GM12878 (cell line): ENCODE data around the gene IFRD1. TPM values are rescaled to one million over a fixed set of nuclear protein-coding genes. Genes with fewer than 3 reads are reported as not detected.
A peak's percentile ranks its signal among the peaks of the same experiment; 100 is the strongest.
"Not testable (repeated sequence)": the region's sequence is repeated elsewhere in the genome, so short reads cannot be mapped to it uniquely, and the experiment has no call there.

Source experiments
- ATAC-seq: fragments of 200-7000 bp; cut with Tn5 transposase; 3 replicates; pipeline ENCODE4 v1.9.1; 2020; ENCODE audit warnings: mild to moderate bottlenecking, moderate library complexity
- BruUV-seq: library from RNA; stranded (reverse); fragments of 400-500 nt; replicated peaks from 2 replicates; lab custom pipeline; 2021; lab: Mats Ljungman, UMichigan
- CTCF ChIA-PET: fragments of 300-600 bp; sonication (Branson Sonifier 250); formaldehyde crosslinking; extraction: SDS; loops from one replicate; lab custom pipeline; 2021; ENCODE audit warnings: inconsistent platforms; lab: Yijun Ruan, JAX
- POLR2A ChIA-PET: fragments of 350-600 bp; formaldehyde crosslinking; extraction: SDS; loops from one replicate; lab custom pipeline; 2021; ENCODE audit warnings: inconsistent platforms; lab: Charles Lee
- RAD21 ChIA-PET: fragments of 300-600 bp; sonication (Branson Sonifier 250); formaldehyde crosslinking; loops from one replicate; lab custom pipeline; 2023; ENCODE audit warnings: antibody characterized with exemption; ENCODE audit not compliant: unreplicated experiment; lab: Charles Lee
- SMC1A ChIA-PET: fragments of 300-600 bp; sonication (Branson Sonifier 250); formaldehyde crosslinking; loops from one replicate; lab custom pipeline; 2023; ENCODE audit not compliant: unreplicated experiment, uncharacterized antibody; lab: Charles Lee
- DNase-seq: peaks from one replicate; pipeline ENCODE4 v3.0.0-alpha.2; 2011; ENCODE audit warnings: low read depth, low spot score
- FAIRE-seq: peaks from 3 replicates; lab custom pipeline; 2011; peaks lifted over from hg19 to GRCh38; lab: Jason Lieb, UNC
- H2AFZ ChIP-seq: 2 replicates; pipeline ENCODE4 v1.6.0; 2011; ENCODE audit warnings: low read depth, low read length, control low read depth; ENCODE audit not compliant: control insufficient read depth
- H3K27ac ChIP-seq: 2 replicates; pipeline ENCODE4 v1.5.1; 2011; ENCODE audit warnings: control low read depth; ENCODE audit not compliant: control insufficient read depth, insufficient read depth
- H3K27me3 ChIP-seq, 2 experiments: replicated peaks in 1 of 2; 2 replicates each; pipeline versions ENCODE4 v1.6.0 to v1.6.1; 2011; ENCODE audit warnings: low read length in 1 of 2; ENCODE audit not compliant: control insufficient read depth in 2 of 2, insufficient read depth in 2 of 2
- H3K36me3 ChIP-seq, 2 experiments: 2 replicates each; pipeline ENCODE4 v1.5.1; 2011; ENCODE audit warnings: low read length in 1 of 2; ENCODE audit not compliant: control insufficient read depth in 2 of 2, insufficient read depth in 2 of 2
- H3K4me1 ChIP-seq: 2 replicates; pipeline ENCODE4 v1.6.1; 2011; ENCODE audit warnings: mild to moderate bottlenecking, low read length, moderate library complexity, mixed read lengths; ENCODE audit not compliant: control insufficient read depth, insufficient read depth
- H3K4me2 ChIP-seq: 2 replicates; pipeline ENCODE4 v1.6.0; 2011; ENCODE audit warnings: control low read depth; ENCODE audit not compliant: control insufficient read depth, insufficient read depth
- H3K4me3 ChIP-seq: fragments of 200-600 bp; sonication (generic); 2 replicates; pipeline ENCODE4 v1.5.1; 2016
- H3K79me2 ChIP-seq: 2 replicates; pipeline ENCODE4 v1.6.0; 2011; ENCODE audit warnings: low read length; ENCODE audit not compliant: control insufficient read depth, insufficient read depth
- H3K9ac ChIP-seq: 2 replicates; pipeline ENCODE4 v1.8.0; 2011; ENCODE audit warnings: low read length, control low read depth, mixed read lengths; ENCODE audit not compliant: control insufficient read depth, insufficient read depth
- H3K9me3 ChIP-seq: replicated peaks from 3 replicates; pipeline ENCODE4 v1.5.1; 2011; ENCODE audit warnings: mild to moderate bottlenecking, low read length; ENCODE audit not compliant: control insufficient read depth, insufficient read depth
- H4K20me1 ChIP-seq: 2 replicates; pipeline ENCODE4 v1.6.0; 2011; ENCODE audit not compliant: control insufficient read depth, insufficient read depth
- CBX3 ChIP-seq: fragments of 200-600 bp; sonication (generic); IDR thresholded peaks from 2 replicates; pipeline ENCODE4 v1.6.1; 2016; ENCODE audit warnings: low read depth, borderline replicate concordance
- EED ChIP-seq: sonication (generic); IDR thresholded peaks from 2 replicates; pipeline ENCODE4 v1.6.1; 2016; ENCODE audit warnings: antibody characterized with exemption, low read depth
- MXI1 ChIP-seq: fragments of 150-350 bp; IDR thresholded peaks from 2 replicates; pipeline ENCODE4 v1.6.1; 2011; ENCODE audit warnings: low read depth, mild to moderate bottlenecking, inconsistent platforms, low read length, improper control_type of control experiment
- REST ChIP-seq: IDR thresholded peaks from 2 replicates; pipeline ENCODE4 v1.6.1; 2012; ENCODE audit warnings: mild to moderate bottlenecking, low read depth, low read length
- ZBTB40 ChIP-seq: fragments of 450-650 bp; IDR thresholded peaks from 2 replicates; pipeline ENCODE4 v1.6.1; 2016; ENCODE audit warnings: mild to moderate bottlenecking, moderate library complexity, borderline replicate concordance
- ZSCAN29 ChIP-seq: fragments of 450-650 bp; IDR thresholded peaks from 2 replicates; pipeline ENCODE4 v1.6.1; 2017; ENCODE audit warnings: mild to moderate bottlenecking, moderate library complexity
- WGBS: methylation state at CpG from one replicate; pipeline ENCODE4 v1.1.6; 2016; ENCODE audit warnings: low lambda C conversion rate; ENCODE audit not compliant: insufficient replicate concordance, insufficient coverage; ENCODE audit errors: missing lambda C conversion rate; 5-methylcytosine and 5-hydroxymethylcytosine counted together
- in situ Hi-C: fragments of 300-500 bp; cut with MboI; formaldehyde crosslinking; loops from 9 replicates; pipeline ENCODE4 v1.14.3; 2018; ENCODE audit warnings: mixed read lengths
- intact Hi-C: fragments of 100-400 bp; cut with micrococcal nuclease; formaldehyde crosslinking; loops from one replicate; pipeline ENCODE4 v1.14.2; 2022; ENCODE audit not compliant: unreplicated experiment
- polyA plus RNA-seq, 11 experiments: library from polyadenylated mRNA; depleted of rRNA in 4 of 11; unstranded in 6 of 11; stranded (reverse) in 5 of 11; fragments of >200 nt; fragmentation: Nextera tagmentation in 4 of 11; fragmentation: Illumina TruSeq in 1 of 11; extraction: Ambion mirVana in 4 of 11; extraction: Trizol in 1 of 11; gene quantifications; 1 replicate in 1 of 11; 2 replicates in 10 of 11; pipeline versions ENCODE4 v1.2.1 to v1.2.3, GENCODE V29; 2011 to 2016; ENCODE audit warnings: inconsistent platforms in 2 of 11, missing spikeins in 2 of 11, low read depth in 1 of 11
- total RNA-seq, 4 experiments: library from RNA; depleted of rRNA in 3 of 4; stranded (reverse); fragments of >200 nt in 3 of 4; fragmentation: Illumina TruSeq in 1 of 4; extraction: Trizol in 1 of 4; gene quantifications; 2 replicates each; pipeline versions ENCODE4 v1.2.1 to v1.2.3, GENCODE V29; 2013 to 2021

IFRD1 gene
- total and polyA plus RNA-seq, 10 of the 15 experiments (the other 5 are each of a cell fraction or from before 2014, with no cell fraction given), result 9.6 to 31.1 (median 19.9) TPM

GRCh38 chr7:112454191-112454590 lies 3.9 kb downstream of the IFRD1 start:
- H4K20me1 ChIP-seq, RAD21 ChIA-PET, BruUV-seq, H2AFZ ChIP-seq, ATAC-seq, H3K27me3 ChIP-seq, CTCF ChIA-PET, POLR2A ChIA-PET, H3K9ac ChIP-seq, DNase-seq, H3K4me1 ChIP-seq, H3K27ac ChIP-seq, SMC1A ChIA-PET, H3K4me3 ChIP-seq, FAIRE-seq, H3K9me3 ChIP-seq: not testable (repeated sequence)
- Histone ChIP-seq H3K79me2 (peaks cover 43% of the 10 kb centered on the region), H3K4me2 (0 out of 2 replicates have a peak overlapping the region, but pooled peaks have one; percentile 8), H3K36me3 (peaks cover 0 to 14% of the 10 kb centered on the region in 2 experiments; a peak in 1 of 4 replicates)
- in situ Hi-C loops, result loop anchor here (5.0 kb wide), 1 partner anchor 247 kb away; the partner anchor contains the start of genes DOCK4 and ZNF277
- 96% methylated on average over 6 of the region's 6 CpGs for WGBS
- intact Hi-C loops, result loop anchor here (5.0 to 10.0 kb wide), 3 partner anchors 318 to 899 kb away; partner anchors contain the start of gene SMIM30

- H3K4me2 ChIP-seq, result no peak overlapping the region
- ChIA-PET RAD21 (interaction anchor here (1.4 kb wide), 1 partner anchor 9 kb away, joined by 5 read pairs; the partner anchor contains the start of gene IFRD1), POLR2A (interaction anchor here (1.5 to 3.7 kb wide), 3 partner anchors 8 to 27 kb away, joined by 3 to 14 read pairs (median 12); partner anchors contain the start of gene IFRD1), SMC1A (interaction anchor here (0.9 to 2.7 kb wide), 3 partner anchors 8 to 255 kb away, joined by 3 to 13 read pairs (median 3); partner anchors contain the start of gene IFRD1), CTCF (interaction anchor here (0.7 to 2.0 kb wide), 2 partner anchors 8 to 67 kb away, joined by 3 to 5 read pairs; no protein-coding TSS in a partner anchor)
- peaks cover 4 to 29% of the 10 kb centered on the region in 2 experiments for H3K36me3 ChIP-seq
- FAIRE-seq (no peak), DNase-seq (no peak), ATAC-seq (no peak)
- no peak overlapping the region for H3K9ac ChIP-seq
- no peaks in the 10 kb centered on the region for H3K9me3 ChIP-seq
- intact Hi-C loops, result loop anchor here (10.0 kb wide), 2 partner anchors 655 to 905 kb away; partner anchors contain the start of gene SMIM30
- H3K79me2 ChIP-seq, result peaks cover under 1% of the 10 kb centered on the region; the same call in 1 of the 2 replicates
- no peaks in the 10 kb centered on the region for H3K4me1 ChIP-seq
- no peaks in the 10 kb centered on the region for H3K27me3 ChIP-seq
- H3K4me3 ChIP-seq, result no peak overlapping the region
- 100% methylated on average over 1 of the region's 1 CpG for WGBS
- no peak overlapping the region for H3K27ac ChIP-seq
- H2AFZ ChIP-seq, result no peak overlapping the region
- H4K20me1 ChIP-seq, result no peaks in the 10 kb centered on the region
- in situ Hi-C loops, result loop anchor here (10.0 kb wide), 1 partner anchor 325 kb away; no protein-coding TSS in a partner anchor
- no TSS peak for BruUV-seq
- TF ChIP-seq ZSCAN29, result no peak
- no peak for TF ChIP-seq REST
- TF ChIP-seq MXI1, result no peak
- no peak for TF ChIP-seq ZBTB40
- no peak for TF ChIP-seq CBX3
- TF ChIP-seq EED, result no peak
These were observed 9.4 kb downstream of the IFRD1 start for GRCh38 chr7:112459645-112460044.
